ENCODE measurements around the gene TMC2.
"Not testable (repeated sequence)": the region's sequence is repeated elsewhere in the genome, so short reads cannot be mapped to it uniquely, and the experiment has no call there.

TMC2 gene

GRCh38 chr20:2519115-2519809, 17.1 kb upstream of the TMC2 start:
- TF ChIP-seq JUND (IDR thresholded peaks at IDR 0.05; ENCODE audit: low read depth) = no peak
- in situ Hi-C loops (cut with HindIII; ENCODE audit: low pct_unique_long_range_greater_than_20kb, low sequenced_read_pairs) = no loop called here
- no peak for DNase-seq (ENCODE audit: low read depth in 1 of 2, low spot score in 1 of 2)

DNA sequence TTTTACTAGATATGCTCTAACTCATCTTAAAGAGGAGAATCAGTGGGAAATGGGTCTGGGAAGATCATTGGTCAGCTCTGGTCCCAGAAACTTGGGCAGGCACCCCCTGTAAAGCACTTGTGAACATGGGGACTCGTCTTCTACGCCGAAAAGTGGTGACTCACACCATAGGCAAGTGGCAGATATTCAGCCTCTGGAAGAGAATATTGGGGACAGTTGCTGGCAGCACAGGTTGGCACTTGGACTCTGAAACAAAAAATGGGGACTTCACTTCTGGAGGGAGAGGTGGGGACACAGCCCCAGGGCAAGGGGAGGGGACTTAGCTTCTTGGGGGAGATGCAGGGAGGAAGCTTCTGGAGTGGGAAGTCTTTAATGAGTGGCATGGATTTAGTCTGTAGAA, 15.8 kb upstream of the TMC2 start:
- DNase-seq (ENCODE audit: low read depth in 1 of 2, low spot score in 1 of 2) = no peak
- no peak for TF ChIP-seq JUND (IDR thresholded peaks at IDR 0.05; ENCODE audit: low read depth)
- in situ Hi-C loops (cut with HindIII; ENCODE audit: low pct_unique_long_range_greater_than_20kb, low sequenced_read_pairs) = no loop called here

- DNase-seq (ENCODE audit: low read depth in 1 of 2, low spot score in 1 of 2) = peak; percentile 39 to 60
- in situ Hi-C loops (cut with HindIII; ENCODE audit: low pct_unique_long_range_greater_than_20kb, low sequenced_read_pairs) = no loop called here
- no peak for TF ChIP-seq JUND (IDR thresholded peaks at IDR 0.05; ENCODE audit: low read depth)
Measured at GRCh38 chr20:2521369-2522305, 14.7 kb upstream of the TMC2 start.

DNA sequence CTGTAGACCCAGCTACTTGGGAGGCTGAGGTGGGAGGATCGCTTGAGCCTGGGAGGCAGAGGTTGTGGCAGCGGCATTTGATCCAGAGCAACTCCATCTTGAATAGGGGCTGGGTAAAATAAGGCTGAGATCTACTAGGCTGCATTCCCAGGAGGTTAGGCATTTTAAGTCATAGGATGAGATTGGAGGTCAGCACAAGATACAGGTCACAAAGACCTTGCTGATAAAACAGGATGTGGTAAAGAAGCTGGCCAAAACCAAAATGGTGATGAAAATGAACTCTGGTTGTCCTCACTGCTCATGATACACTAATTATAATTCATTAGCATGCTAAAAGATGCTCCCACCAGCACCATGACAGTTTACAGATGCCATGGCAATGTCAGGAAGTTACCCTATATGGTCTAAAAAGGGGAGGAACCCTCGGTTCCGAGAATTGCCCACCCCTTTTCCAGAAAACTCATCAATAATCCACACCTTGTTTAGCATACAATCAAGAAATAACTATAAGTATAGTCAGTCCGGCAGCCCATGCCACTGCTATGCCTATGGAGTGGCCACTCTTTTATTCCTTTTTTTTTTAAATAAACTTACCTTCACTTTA, 13.4 kb upstream of the TMC2 start:
- in situ Hi-C loops (cut with HindIII; ENCODE audit: low pct_unique_long_range_greater_than_20kb, low sequenced_read_pairs); DNase-seq (ENCODE audit: low read depth in 1 of 2, low spot score in 1 of 2): not testable (repeated sequence)

DNA sequence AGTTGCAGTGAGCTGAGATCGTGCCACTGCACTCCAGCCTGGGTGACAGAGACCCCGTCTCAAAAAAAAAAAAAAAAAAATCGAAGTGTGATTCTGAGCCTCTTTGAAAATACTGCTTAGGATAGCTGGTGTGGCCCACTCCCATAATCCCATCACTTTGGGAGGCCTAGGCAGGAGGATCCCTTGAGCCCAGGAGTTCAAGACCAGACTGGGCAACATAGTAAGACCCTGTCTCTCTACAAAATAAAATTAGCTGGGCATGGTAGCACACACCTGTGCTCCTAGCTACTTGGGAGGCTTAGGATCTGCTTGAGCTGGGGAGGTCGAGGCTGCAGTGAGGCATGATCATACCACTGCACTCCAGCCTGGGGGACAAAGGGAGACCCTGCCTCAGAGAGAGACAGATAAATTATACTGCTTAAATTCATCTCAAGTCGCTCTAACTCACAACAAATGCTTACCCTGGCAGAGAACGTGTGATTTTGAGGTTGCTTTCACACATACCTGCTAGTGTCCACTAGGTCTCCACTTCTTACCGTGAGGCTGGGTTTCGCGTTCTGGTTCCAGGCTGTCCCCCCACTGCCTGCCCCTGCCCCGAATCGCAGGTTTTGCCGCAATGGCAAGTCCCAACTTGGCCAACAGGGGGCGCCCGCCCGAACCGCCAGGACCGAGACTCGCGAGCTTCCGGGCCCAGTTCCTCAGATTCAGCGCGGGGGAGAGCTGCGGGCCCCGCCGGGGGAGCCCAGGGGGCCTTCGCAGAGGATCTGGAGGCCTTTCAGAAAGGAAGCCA, 12.3 kb upstream of the TMC2 start:
- DNase-seq (ENCODE audit: low read depth in 1 of 2, low spot score in 1 of 2) = peak; percentile 69 to 76
- no peak for TF ChIP-seq JUND (IDR thresholded peaks at IDR 0.05; ENCODE audit: low read depth)
- in situ Hi-C loops (cut with HindIII; ENCODE audit: low pct_unique_long_range_greater_than_20kb, low sequenced_read_pairs) = no loop called here

DNA sequence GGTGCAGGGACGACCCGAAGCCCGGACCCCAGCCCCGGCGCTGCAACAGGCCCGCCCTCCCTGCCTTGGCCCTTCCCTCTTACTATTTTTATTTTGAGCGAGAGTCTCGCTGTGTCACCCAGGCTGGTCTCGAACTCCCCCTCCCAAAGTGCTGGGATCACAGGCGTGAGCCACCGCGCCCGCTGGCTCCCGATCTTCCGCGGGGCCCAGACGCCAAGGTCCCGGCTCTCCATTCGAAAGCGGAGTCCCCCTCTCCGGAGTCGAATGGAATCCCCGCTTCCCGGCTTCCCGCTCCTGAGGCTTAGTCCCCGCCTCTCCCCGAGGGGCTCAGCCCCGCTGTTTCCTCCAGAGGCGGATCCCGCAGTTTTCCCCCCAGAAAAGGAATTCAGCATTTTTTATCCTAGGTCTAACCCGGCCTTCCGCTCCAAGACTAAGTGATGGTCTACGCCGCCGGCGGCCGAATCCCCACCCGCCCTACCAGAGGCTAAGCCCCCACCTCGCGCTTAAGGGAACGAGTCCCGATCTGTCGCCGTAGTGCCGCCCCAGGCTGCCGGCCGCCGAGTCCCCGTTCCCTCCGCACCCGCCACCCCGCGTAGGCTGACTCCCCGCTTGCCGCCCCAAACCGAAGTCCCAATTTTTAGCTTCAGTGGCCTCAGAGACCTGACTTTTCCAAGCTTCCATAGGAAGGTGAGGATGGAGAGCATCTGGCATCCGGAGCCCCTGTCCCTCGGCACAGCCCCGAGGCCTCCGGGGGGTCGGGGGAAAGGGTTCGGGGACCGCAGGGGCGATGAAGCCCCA, 11.5 kb upstream of the TMC2 start:
- in situ Hi-C loops (cut with HindIII; ENCODE audit: low pct_unique_long_range_greater_than_20kb, low sequenced_read_pairs) = no loop called here
- peak in 1 of 2 experiments; percentile 23 for DNase-seq (ENCODE audit: low read depth in 1 of 2, low spot score in 1 of 2)

GRCh38 chr20:2526218-2526583, 10.2 kb upstream of the TMC2 start:
- in situ Hi-C loops (cut with HindIII; ENCODE audit: low pct_unique_long_range_greater_than_20kb, low sequenced_read_pairs); DNase-seq (ENCODE audit: low read depth in 1 of 2, low spot score in 1 of 2): not testable (repeated sequence)

More for the DNA sequence above, 11.5 kb upstream of the TMC2 start:
- no peak for TF ChIP-seq JUND (IDR thresholded peaks at IDR 0.05; ENCODE audit: low read depth)

DNA sequence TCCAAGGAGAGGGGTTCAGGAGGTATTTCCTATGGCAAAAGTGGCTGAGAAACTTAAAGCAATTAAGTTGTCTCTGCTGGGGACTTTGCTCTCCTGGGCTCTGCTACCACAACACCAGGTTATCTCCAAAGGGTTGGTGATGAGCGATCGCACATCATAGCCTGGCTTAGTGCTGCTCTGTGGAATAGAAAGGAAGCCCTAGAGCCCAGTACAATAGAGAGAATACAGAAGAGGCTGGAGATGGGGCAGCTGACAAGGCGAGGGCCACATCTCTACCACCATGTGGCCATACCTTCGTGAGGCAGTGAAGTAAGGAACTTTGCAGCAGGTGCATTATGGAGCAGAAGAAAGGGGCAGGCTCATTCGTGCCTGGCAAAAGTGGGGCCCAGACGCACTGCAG, 8.6 kb upstream of the TMC2 start:
- no peak for DNase-seq (ENCODE audit: low read depth in 1 of 2, low spot score in 1 of 2)
- no peak for TF ChIP-seq JUND (IDR thresholded peaks at IDR 0.05; ENCODE audit: low read depth)
- in situ Hi-C loops (cut with HindIII; ENCODE audit: low pct_unique_long_range_greater_than_20kb, low sequenced_read_pairs) = no loop called here

DNA sequence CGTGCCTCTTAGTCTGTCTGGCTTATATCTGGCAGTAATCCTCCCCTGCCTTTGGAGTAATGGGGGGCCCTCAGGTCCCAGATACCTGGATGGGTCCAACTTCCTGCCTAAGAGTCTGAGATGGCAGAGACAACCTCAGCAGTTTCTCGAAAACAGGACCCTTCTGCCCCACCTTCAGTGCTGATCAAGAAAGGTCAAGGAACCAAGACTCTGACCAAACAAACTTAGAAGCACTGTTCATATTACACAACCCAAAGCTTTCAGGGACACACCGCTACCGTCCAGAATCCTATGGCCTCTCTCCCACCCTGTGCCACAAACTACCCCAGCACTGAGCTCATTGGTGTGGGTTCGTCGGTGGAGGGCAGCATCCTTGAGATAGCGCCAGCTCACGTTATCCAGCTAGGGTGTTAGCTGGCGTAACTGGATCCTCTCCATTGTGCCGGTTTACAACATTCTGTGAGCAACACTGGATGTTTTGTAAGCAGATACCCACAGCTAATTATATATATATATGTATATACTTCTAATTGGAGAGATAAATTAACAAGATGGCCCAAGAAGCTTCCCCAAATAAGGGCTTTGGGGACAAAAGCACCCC, 7.6 kb upstream of the TMC2 start:
- in situ Hi-C loops (cut with HindIII; ENCODE audit: low pct_unique_long_range_greater_than_20kb, low sequenced_read_pairs) = no loop called here
- DNase-seq (ENCODE audit: low read depth in 1 of 2, low spot score in 1 of 2) = no peak
- TF ChIP-seq JUND (IDR thresholded peaks at IDR 0.05; ENCODE audit: low read depth) = no peak

DNA sequence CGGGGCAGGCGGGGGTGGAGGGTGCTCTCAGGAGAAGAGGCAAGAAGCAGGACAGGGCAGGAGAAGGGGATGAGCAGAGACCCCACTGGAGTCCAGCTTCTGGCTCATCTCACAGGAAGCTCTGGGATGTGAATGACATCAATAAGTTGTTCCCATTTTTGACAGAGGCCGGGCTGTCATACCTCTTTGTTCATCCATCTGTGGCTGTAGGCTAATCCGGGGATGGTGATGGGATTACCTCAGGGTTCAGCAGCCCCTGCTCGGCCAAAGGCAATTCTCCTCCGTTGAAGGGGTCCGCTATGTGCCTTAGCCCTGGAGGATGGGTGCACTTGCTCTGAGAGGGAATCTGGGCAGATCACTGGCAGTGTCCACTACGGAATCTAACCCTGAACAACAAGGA, 3.3 kb upstream of the TMC2 start:
- TF ChIP-seq JUND (IDR thresholded peaks at IDR 0.05; ENCODE audit: low read depth) = no peak
- in situ Hi-C loops (cut with HindIII; ENCODE audit: low pct_unique_long_range_greater_than_20kb, low sequenced_read_pairs) = no loop called here

More for the DNA sequence above, 3.3 kb upstream of the TMC2 start:
- DNase-seq (ENCODE audit: low read depth in 1 of 2, low spot score in 1 of 2) = no peak
